Measurements from ENCODE around the gene TSPOAP1.

The TSPOAP1 gene

GRCh38 chr17:58360296-58361063 lies 31.9 kb upstream of the TSPOAP1 start:
- Histone ChIP-seq H3K4me1 (ENCODE audit: control insufficient read depth, insufficient read depth, low read length, poor library complexity, severe bottlenecking) (no peaks in the 10 kb centered on the region), H3K9me3 (ENCODE audit: control insufficient read depth, low read length) (no peaks in the 10 kb centered on the region), H3K36me3 (ENCODE audit: control insufficient read depth, insufficient read depth, low read length) (peaks cover 3% of the 10 kb centered on the region), H3K4me3 (ENCODE audit: insufficient read depth, low read depth, low read length, poor library complexity, severe bottlenecking) (no peak overlapping the region), H3K27me3 (replicated peaks; ENCODE audit: control insufficient read depth, insufficient read depth, low read length, poor library complexity, severe bottlenecking) (no peaks in the 10 kb centered on the region), H3K27ac (ENCODE audit: insufficient read depth, low read length, poor library complexity, severe bottlenecking) (no peak overlapping the region)
- DNase-seq, result no peak

- Histone ChIP-seq H3K9me3 (ENCODE audit: control insufficient read depth, low read length) (no peaks in the 10 kb centered on the region), H3K4me3 (ENCODE audit: insufficient read depth, low read depth, low read length, poor library complexity, severe bottlenecking) (no peak overlapping the region), H3K36me3 (ENCODE audit: control insufficient read depth, insufficient read depth, low read length) (peaks cover 3% of the 10 kb centered on the region), H3K27me3 (replicated peaks; ENCODE audit: control insufficient read depth, insufficient read depth, low read length, poor library complexity, severe bottlenecking) (no peaks in the 10 kb centered on the region), H3K27ac (ENCODE audit: insufficient read depth, low read length, poor library complexity, severe bottlenecking) (no peak overlapping the region), H3K4me1 (ENCODE audit: control insufficient read depth, insufficient read depth, low read length, poor library complexity, severe bottlenecking) (no peaks in the 10 kb centered on the region)
- DNase-seq, result no peak
Observed at GRCh38 chr17:58358408-58359172, 30.0 kb upstream of the TSPOAP1 start.

- H3K27me3 ChIP-seq (replicated peaks; ENCODE audit: control insufficient read depth, insufficient read depth, low read length, poor library complexity, severe bottlenecking), result no peaks in the 10 kb centered on the region
- peaks cover 3% of the 10 kb centered on the region for H3K36me3 ChIP-seq (ENCODE audit: control insufficient read depth, insufficient read depth, low read length)
- H3K4me3 ChIP-seq (ENCODE audit: insufficient read depth, low read depth, low read length, poor library complexity, severe bottlenecking), result no peak overlapping the region
- no peaks in the 10 kb centered on the region for H3K9me3 ChIP-seq (ENCODE audit: control insufficient read depth, low read length)
- H3K4me1 ChIP-seq (ENCODE audit: control insufficient read depth, insufficient read depth, low read length, poor library complexity, severe bottlenecking), result peaks cover 8% of the 10 kb centered on the region
- no peak for DNase-seq
- H3K27ac ChIP-seq (ENCODE audit: insufficient read depth, low read length, poor library complexity, severe bottlenecking), result no peak overlapping the region
Observed at GRCh38 chr17:58357312-58358297, 29.0 kb upstream of the TSPOAP1 start.

- H3K9me3 ChIP-seq (ENCODE audit: control insufficient read depth, low read length), result no peaks in the 10 kb centered on the region
- no peak overlapping the region for H3K27ac ChIP-seq (ENCODE audit: insufficient read depth, low read length, poor library complexity, severe bottlenecking)
- no peak overlapping the region for H3K4me3 ChIP-seq (ENCODE audit: insufficient read depth, low read depth, low read length, poor library complexity, severe bottlenecking)
- peaks cover 15% of the 10 kb centered on the region for H3K4me1 ChIP-seq (ENCODE audit: control insufficient read depth, insufficient read depth, low read length, poor library complexity, severe bottlenecking)
- DNase-seq, result no peak
- H3K27me3 ChIP-seq (replicated peaks; ENCODE audit: control insufficient read depth, insufficient read depth, low read length, poor library complexity, severe bottlenecking), result no peaks in the 10 kb centered on the region
- no peaks in the 10 kb centered on the region for H3K36me3 ChIP-seq (ENCODE audit: control insufficient read depth, insufficient read depth, low read length)
Observed at GRCh38 chr17:58356231-58356630, 27.6 kb upstream of the TSPOAP1 start.

- no peaks in the 10 kb centered on the region for H3K9me3 ChIP-seq (ENCODE audit: control insufficient read depth, low read length)
- no peak overlapping the region for H3K4me3 ChIP-seq (ENCODE audit: insufficient read depth, low read depth, low read length, poor library complexity, severe bottlenecking)
- DNase-seq, result no peak
- H3K4me1 ChIP-seq (ENCODE audit: control insufficient read depth, insufficient read depth, low read length, poor library complexity, severe bottlenecking), result peaks cover 16% of the 10 kb centered on the region
- H3K36me3 ChIP-seq (ENCODE audit: control insufficient read depth, insufficient read depth, low read length), result peaks cover 4% of the 10 kb centered on the region
- H3K27me3 ChIP-seq (replicated peaks; ENCODE audit: control insufficient read depth, insufficient read depth, low read length, poor library complexity, severe bottlenecking), result no peaks in the 10 kb centered on the region
- H3K27ac ChIP-seq (ENCODE audit: insufficient read depth, low read length, poor library complexity, severe bottlenecking), result peak overlapping the region; percentile 40
Observed at GRCh38 chr17:58354541-58355216, 26.1 kb upstream of the TSPOAP1 start.

GRCh38 chr17:58353389-58353825 lies 24.8 kb upstream of the TSPOAP1 start:
- H3K36me3 ChIP-seq (ENCODE audit: control insufficient read depth, insufficient read depth, low read length), result peaks cover 16% of the 10 kb centered on the region
- peak overlapping the region; percentile 91 for H3K27ac ChIP-seq (ENCODE audit: insufficient read depth, low read length, poor library complexity, severe bottlenecking)
- no peak for DNase-seq
- no peaks in the 10 kb centered on the region for H3K27me3 ChIP-seq (replicated peaks; ENCODE audit: control insufficient read depth, insufficient read depth, low read length, poor library complexity, severe bottlenecking)
- peak overlapping the region; percentile 85 for H3K4me3 ChIP-seq (ENCODE audit: insufficient read depth, low read depth, low read length, poor library complexity, severe bottlenecking)
- no peaks in the 10 kb centered on the region for H3K9me3 ChIP-seq (ENCODE audit: control insufficient read depth, low read length)
- peaks cover 16% of the 10 kb centered on the region for H3K4me1 ChIP-seq (ENCODE audit: control insufficient read depth, insufficient read depth, low read length, poor library complexity, severe bottlenecking)

- no peak for DNase-seq
- Histone ChIP-seq H3K27ac (ENCODE audit: insufficient read depth, low read length, poor library complexity, severe bottlenecking) (peak overlapping the region; percentile 91), H3K4me1 (ENCODE audit: control insufficient read depth, insufficient read depth, low read length, poor library complexity, severe bottlenecking) (peaks cover 16% of the 10 kb centered on the region), H3K4me3 (ENCODE audit: insufficient read depth, low read depth, low read length, poor library complexity, severe bottlenecking) (peak overlapping the region; percentile 85), H3K9me3 (ENCODE audit: control insufficient read depth, low read length) (no peaks in the 10 kb centered on the region), H3K36me3 (ENCODE audit: control insufficient read depth, insufficient read depth, low read length) (peaks cover 22% of the 10 kb centered on the region), H3K27me3 (replicated peaks; ENCODE audit: control insufficient read depth, insufficient read depth, low read length, poor library complexity, severe bottlenecking) (no peaks in the 10 kb centered on the region)
Observed at GRCh38 chr17:58352596-58353388, 24.2 kb upstream of the TSPOAP1 start.

GRCh38 chr17:58351831-58352595 lies 23.4 kb upstream of the TSPOAP1 start, which contains the start of gene SUPT4H1:
TSS of gene SUPT4H1 (minus strand) at chr17:58352201. CDS start at chr17:58352135, 66 bp downstream.
- Histone ChIP-seq H3K4me1 (ENCODE audit: control insufficient read depth, insufficient read depth, low read length, poor library complexity, severe bottlenecking) (peaks cover 19% of the 10 kb centered on the region), H3K27me3 (replicated peaks; ENCODE audit: control insufficient read depth, insufficient read depth, low read length, poor library complexity, severe bottlenecking) (no peaks in the 10 kb centered on the region), H3K9me3 (ENCODE audit: control insufficient read depth, low read length) (no peaks in the 10 kb centered on the region), H3K4me3 (ENCODE audit: insufficient read depth, low read depth, low read length, poor library complexity, severe bottlenecking) (peak within 1 kb of the TSS; percentile 85), H3K27ac (ENCODE audit: insufficient read depth, low read length, poor library complexity, severe bottlenecking) (peak within 1 kb of the TSS; percentile 91), H3K36me3 (ENCODE audit: control insufficient read depth, insufficient read depth, low read length) (peaks cover 30% of the 10 kb centered on the region)
- peak; percentile 86 to 90 (median 89) for DNase-seq

All from effector memory CD4-positive, alpha-beta T cell (primary cell).